ENCODE measurements around the gene PARD3B. TPM values are rescaled to one million over a fixed set of nuclear protein-coding genes. Genes with fewer than 3 reads are reported as not detected.

PARD3B gene
- total RNA-seq, 4 donors from 2014 or later: 21.8 to 85.6 (median 36.1) TPM

- Histone ChIP-seq H3K36me3 (no peaks in the 10 kb centered on the region), H3K27ac (no peak overlapping the region), H3K27me3 (no peaks in the 10 kb centered on the region), H3K9me3 (no peaks in the 10 kb centered on the region), H3K4me3 (no peak overlapping the region), H3K4me1 (no peaks in the 10 kb centered on the region)
- TF ChIP-seq POLR2A (IDR thresholded peaks at IDR 0.05) (no peak), CTCF (IDR thresholded peaks at IDR 0.05) (no peak)
- intact Hi-C loops (cut with DNase I; ENCODE audit: low total_unique reads): no loop called here
- DNase-seq: no peak
Observed at GRCh38 chr2:205372141-205372540, 826.9 kb downstream of the PARD3B start.

GRCh38 chr2:205375461-205376448, 830.5 kb downstream of the PARD3B start:
- Histone ChIP-seq H3K27ac (no peak overlapping the region), H3K4me3 (no peak overlapping the region), H3K36me3 (no peaks in the 10 kb centered on the region), H3K9me3 (no peaks in the 10 kb centered on the region), H3K27me3 (no peaks in the 10 kb centered on the region), H3K4me1 (no peaks in the 10 kb centered on the region)
- no peak for DNase-seq
- intact Hi-C loops (cut with DNase I; ENCODE audit: low total_unique reads): no loop called here
- TF ChIP-seq CTCF (IDR thresholded peaks at IDR 0.05) (no peak), POLR2A (IDR thresholded peaks at IDR 0.05) (no peak)

GRCh38 chr2:205377324-205377723, 832.0 kb downstream of the PARD3B start:
- H3K4me3 ChIP-seq: no peak overlapping the region
- no peaks in the 10 kb centered on the region for H3K27me3 ChIP-seq
- H3K9me3 ChIP-seq: no peaks in the 10 kb centered on the region
- no peaks in the 10 kb centered on the region for H3K36me3 ChIP-seq
- intact Hi-C loops (cut with DNase I; ENCODE audit: low total_unique reads): no loop called here
- no peak overlapping the region for H3K27ac ChIP-seq
- no peak for DNase-seq
- no peaks in the 10 kb centered on the region for H3K4me1 ChIP-seq
- TF ChIP-seq CTCF (IDR thresholded peaks at IDR 0.05) (no peak), POLR2A (IDR thresholded peaks at IDR 0.05) (no peak)

- Histone ChIP-seq H3K9me3 (no peaks in the 10 kb centered on the region), H3K4me1 (no peaks in the 10 kb centered on the region), H3K4me3 (no peak overlapping the region), H3K36me3 (no peaks in the 10 kb centered on the region), H3K27ac (no peak overlapping the region), H3K27me3 (no peaks in the 10 kb centered on the region)
- intact Hi-C loops (cut with DNase I; ENCODE audit: low total_unique reads): no loop called here
- TF ChIP-seq CTCF (IDR thresholded peaks at IDR 0.05) (no peak), POLR2A (IDR thresholded peaks at IDR 0.05) (no peak)
- no peak for DNase-seq
Observed at GRCh38 chr2:205383601-205384000, 838.3 kb downstream of the PARD3B start.

- no peak for TF ChIP-seq CTCF (IDR thresholded peaks at IDR 0.05)
- no peak for TF ChIP-seq POLR2A (IDR thresholded peaks at IDR 0.05)
- no peaks in the 10 kb centered on the region for H3K36me3 ChIP-seq
- no peaks in the 10 kb centered on the region for H3K9me3 ChIP-seq
- no peaks in the 10 kb centered on the region for H3K4me1 ChIP-seq
- H3K27ac ChIP-seq: no peak overlapping the region
- H3K4me3 ChIP-seq: no peak overlapping the region
- no peaks in the 10 kb centered on the region for H3K27me3 ChIP-seq
- intact Hi-C loops (cut with DNase I; ENCODE audit: low total_unique reads): no loop called here
- DNase-seq: no peak
Observed at GRCh38 chr2:205386109-205386508, 840.8 kb downstream of the PARD3B start.
